Stimulated activated CD8-positive, alpha-beta memory T cell treated with anti-CD3 and anti-CD28 coated beads, Interleukin-7, amount 100 ng/mL, for 48 hours (primary cell): ENCODE measurements around the gene SECISBP2.
"Not testable (repeated sequence)": the region's sequence is repeated elsewhere in the genome, so short reads cannot be mapped to it uniquely, and the experiment has no call there.

Source experiments
- DNase-seq, 2 donors: peaks; one replicate each; pipeline ENCODE4 v3.0.0-alpha.2; 2020; ENCODE audit warnings: low read depth in 1 of 2; ENCODE audit errors: extremely low read depth in 1 of 2

SECISBP2 gene

DNA sequence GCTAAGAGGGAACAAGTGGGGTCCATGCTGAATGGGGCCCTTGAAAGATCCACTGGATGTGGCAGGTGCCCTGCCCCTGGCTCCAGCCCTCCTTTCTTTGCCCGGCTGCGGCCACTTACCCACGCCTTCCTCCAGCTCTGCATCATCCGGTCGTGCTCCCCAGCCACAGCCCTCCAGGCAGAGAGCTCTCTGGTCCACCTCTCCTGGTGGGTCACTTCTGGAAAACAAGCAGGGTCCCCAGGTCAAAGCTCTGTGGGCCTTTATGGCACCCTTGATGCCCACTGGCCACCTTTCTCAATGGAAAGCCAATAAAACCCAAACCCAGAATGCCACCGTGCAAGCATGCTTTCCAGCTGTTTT, 45.0 kb downstream of the SECISBP2 start:
- DNase-seq, result no peak

DNA sequence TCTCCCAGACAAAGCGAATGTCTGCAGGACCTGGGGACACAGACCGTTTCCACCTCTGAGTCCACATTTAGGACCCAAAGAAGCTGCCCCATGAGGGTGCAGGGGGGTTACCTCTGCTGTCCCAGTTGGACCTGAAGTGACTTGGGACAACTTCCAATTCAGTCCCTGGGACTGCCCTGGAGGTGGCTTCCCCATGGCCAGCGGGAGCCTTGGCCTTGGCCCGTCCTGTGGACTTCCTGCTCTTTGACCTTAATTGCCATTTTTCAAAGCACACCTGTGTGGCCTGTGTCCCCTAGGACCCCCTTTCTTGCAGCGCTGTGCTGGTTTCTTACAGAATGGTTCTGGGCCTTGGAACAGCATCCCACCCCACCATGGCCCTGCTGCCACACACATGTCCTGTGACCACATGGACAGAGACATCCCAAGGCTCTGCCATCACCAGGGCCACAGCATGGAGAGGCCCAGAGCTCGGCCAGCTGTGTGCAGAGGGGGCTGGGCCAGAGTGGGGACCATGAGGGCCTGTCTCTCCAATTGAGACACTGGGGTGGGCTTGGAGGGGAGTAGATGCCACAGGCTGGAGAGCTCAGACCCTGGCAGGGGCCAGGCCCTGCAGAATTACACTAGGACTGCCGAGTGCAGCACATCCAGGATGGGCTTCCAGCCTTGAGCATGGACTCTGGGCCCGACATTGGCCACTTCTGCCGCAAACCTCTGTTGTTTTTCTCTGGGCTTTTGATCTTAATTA, 45.8 kb downstream of the SECISBP2 start:
- no peak for DNase-seq

DNA sequence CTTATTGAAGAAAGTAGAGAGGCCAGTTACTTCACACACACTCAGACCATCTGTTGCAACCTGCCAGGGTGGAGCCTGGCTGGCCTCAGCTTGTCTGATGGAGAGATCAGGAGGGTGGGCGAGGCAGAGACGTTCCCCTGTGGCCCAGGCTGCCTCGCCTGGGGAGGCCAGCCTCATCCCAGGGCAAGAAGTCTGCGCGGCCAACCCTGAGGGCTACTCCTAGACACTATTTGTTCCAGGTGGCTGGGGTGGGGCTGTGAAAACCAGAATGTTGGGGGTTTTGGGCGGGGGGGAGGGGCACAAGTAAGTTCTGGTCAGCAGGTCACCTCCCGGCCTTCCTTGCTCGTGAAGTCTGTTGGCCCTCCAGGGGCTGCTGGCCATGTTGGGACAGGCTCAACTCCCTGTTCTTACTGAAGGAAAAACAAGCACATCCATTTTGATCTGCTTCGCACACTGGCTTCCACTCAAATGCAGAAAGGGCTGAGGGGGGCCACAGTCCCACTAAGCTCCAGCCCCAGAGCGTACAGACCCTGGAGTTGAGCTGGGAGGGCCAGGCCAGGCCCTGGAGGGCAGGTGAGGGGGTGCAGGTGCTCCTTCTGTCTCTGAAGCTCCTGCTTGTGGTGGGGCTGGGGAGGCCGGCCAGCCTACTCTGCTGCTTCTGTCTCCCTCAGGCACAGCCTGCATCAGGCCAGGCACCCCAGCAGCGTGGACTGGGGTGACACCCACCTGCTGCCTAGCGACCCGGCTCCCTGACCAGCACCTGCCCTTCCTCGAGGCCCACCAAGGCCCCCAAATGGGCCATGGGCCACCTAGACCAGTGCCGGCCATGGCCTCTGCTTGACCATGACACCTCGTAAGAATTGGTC, 46.6 kb downstream of the SECISBP2 start:
- DNase-seq, result no peak

DNA sequence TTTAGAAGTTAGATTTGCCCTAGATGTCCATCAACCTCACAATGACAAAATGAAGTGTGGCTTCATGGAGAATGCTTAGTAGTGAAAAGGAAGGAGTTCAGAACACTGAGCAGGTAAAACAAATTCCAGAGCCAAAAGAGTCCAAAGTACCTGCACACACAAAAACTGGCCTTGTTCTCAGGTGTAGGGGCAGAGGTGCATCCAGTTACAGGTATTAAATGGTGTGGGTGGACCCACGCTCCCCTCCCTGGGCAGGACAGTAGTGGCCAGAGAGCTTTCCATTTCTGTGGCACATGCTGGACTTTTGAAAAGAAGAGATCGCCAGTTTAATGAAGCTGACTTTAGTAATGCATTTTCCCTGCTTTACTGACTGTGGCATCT, 47.2 kb downstream of the SECISBP2 start:
- DNase-seq, result no peak

DNA sequence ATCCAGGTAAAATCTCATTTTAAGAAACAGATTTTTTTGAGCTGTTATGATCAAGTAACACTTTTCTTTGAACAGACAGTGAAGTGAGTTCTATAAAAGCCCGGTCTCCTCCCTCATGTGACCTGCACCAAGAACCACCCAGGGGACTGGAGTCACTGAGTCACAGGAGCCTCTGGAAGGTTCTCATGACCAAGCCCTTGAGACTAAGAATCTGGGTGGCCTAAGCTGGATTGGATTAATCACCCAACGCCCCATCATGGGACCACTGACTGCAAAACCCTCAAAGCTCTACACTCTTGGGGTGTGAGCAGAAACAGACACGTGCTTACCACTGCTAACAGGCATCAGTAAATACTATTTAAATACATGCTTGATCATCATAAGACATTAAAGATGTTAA, 48.4 kb downstream of the SECISBP2 start:
- DNase-seq, result peak in 1 of 2 donors; percentile 50

DNA sequence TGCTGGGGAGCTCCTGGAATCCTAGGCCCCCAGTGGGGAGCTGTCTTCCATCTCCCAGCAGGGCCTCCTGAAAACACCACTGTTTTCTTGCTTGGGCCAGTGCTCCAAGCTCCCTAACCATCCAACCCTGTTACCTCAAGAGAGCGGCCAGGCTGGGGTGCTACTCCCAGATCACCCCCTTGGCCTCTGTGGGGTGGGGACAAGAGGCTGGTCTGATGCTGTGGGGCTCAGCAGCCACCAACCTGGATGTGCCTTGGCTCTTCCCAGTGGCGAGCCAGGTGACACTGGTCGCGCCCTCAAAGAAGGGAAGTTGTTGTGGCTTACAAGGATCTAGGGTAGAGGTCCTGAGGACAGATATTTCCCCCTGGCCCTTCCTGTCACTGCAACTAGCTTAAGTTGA, 49.0 kb downstream of the SECISBP2 start:
- no peak for DNase-seq

DNA sequence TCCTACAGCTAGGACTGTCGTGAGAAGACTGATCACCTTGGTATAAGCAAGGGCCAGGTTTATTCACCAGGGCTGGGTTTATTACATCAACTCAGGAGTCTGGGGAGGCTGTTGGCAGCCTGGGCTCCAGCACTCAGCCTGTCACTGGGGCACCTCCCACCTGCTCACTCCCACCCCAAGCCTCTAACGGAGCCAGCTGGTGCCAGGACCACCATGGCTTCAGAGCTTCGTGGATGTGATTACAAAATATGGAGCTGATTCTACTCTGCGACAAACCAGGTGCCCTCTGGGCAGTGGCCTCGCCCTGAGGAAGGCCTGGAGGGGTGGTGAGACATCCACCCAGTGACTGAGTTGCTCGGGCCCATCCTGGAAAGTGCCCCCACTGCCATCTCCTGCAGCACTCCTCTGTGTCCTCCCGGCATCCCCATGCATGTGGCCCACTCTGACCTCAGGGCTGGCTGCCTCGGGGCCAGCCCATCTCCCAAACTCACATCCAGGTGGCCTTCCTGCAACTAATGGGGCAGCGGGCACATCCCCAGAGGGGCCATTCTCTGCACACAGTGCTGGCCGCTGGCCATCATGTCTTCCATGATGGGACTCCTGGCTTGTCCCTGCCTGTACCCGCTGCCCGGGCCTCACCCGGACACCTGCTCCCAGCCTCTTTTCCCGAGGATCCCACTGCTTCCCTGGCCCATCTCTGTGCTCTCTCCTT, 49.6 kb downstream of the SECISBP2 start:
- no peak for DNase-seq

DNA sequence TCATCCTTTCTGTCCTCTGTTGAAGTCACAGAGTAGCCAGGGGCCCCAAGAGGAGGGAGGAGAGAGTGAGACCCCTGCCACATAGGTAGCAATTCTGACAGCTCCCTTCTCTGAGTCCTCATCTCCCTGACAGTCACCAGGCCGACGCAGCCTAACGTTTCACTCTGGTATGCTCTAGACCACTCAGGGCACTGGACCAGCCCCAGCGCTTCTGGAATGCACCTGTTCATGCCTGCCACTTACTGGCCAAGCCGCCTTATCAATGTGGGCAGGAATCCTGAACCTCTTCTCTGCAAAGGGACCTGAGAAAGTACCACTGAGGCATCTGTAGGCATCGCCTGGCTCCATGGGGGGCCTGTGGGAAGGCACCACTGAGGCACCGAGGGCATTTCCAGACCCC, 50.2 kb downstream of the SECISBP2 start:
- DNase-seq, result no peak

DNA sequence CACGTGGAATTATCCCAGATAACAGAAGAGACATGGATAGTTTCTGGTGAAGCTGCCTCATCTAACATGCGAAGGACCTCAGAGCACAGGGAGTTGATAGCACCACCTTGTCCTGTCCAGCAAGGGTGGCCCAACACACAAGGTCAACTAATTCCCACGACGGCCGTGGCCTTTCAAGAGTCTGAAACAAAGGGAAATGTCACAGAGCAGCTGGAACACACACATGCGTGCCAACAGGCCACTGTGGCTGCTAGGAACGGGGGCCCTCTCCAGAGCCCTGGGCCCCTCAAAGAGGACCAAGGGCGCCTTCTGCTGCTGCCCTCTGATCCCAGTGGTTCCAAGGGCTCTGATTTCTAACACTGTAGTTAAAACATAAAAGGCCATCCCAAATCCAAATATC, 50.7 kb downstream of the SECISBP2 start:
- DNase-seq, result no peak

DNA sequence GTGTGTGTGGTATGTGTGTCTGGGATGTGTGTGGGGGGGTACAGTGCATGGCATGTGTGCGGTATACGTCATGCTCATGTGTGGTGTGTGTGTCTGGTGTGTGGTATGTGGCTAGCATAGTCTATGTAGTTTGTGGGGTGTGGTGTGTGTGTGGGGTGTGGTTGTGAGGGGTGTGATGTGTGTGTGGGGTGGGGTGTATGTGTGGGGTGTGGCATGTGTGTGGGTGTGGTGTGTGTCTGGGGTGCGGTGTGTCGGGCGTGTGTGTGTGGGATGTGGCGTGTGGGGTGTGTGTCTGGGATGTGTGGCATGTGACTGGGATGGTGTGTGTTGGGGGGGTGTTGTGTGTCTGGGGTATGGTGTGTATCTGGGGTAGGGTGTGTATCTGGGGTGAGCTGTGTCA, 52.3 kb downstream of the SECISBP2 start:
- DNase-seq, result no peak

DNA sequence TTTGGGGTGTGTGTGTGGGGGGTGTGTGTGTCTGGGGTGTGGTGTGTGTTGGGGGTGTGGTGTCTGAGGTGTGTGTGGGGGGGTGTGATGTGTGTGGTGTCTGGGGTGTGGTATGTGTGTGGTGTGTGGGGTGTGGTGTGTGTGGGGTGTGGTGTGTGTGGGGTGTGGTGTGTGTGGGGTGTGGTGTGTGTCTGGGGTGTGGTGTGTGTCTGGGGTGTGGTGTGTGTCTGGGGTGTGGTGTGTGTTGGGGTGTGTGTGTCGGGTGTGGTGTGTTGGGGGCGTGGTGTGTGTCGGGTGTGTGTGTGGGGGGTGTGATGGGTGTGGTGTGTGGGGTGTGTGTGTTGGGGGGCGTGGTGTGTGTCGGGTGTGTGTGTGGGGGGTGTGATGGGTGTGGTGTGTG, 53.5 kb downstream of the SECISBP2 start:
- DNase-seq, result not testable (repeated sequence)

DNA sequence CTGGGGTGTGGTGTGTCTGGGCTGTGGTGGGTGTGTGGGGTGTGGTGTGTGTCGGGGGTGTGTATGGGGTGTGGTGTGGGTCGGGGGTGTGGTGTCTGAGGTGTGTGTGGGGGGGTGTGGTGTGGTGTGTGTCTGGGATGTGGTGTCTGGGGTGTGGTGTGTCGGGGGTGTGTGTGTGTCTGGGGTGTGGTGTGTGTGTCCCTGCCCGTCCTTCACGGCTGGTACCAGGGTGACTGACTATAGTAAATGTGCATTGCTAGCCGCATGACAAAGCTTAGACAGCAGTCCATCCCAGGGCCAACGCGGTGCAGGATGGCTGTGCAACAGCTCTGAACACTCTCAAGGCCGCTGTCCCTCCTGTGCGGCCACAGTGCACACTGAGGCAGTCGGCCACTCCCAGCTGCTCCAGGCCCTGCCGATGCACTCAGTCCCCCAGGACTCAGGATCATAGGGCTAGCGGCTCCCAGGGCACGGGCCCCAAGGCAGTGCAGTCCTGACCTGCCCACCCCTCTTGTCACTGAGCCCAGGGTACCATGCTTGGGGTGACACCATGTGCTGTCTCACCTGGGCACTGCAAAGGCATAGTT, 54.0 kb downstream of the SECISBP2 start:
- DNase-seq, result no peak

DNA sequence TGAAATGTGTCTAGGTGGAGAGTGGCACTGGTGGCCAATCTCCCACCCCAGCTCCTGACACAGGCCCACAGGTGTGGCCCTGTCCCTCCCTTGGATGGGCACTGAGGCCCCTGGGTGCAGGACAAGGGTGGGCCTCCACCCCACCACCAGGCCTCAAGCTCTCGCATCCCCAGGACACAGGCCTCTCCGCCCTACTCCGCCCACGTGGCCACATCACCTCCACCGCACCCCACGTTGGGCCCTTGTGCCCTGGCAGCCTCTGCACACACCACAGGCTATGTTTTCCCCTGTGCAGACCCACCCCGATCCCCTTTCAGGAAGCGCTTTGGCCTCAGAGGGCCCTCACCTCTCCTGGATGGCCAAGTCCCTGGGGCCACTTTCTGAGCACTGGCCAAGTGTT, 54.7 kb downstream of the SECISBP2 start:
- DNase-seq, result no peak

DNA sequence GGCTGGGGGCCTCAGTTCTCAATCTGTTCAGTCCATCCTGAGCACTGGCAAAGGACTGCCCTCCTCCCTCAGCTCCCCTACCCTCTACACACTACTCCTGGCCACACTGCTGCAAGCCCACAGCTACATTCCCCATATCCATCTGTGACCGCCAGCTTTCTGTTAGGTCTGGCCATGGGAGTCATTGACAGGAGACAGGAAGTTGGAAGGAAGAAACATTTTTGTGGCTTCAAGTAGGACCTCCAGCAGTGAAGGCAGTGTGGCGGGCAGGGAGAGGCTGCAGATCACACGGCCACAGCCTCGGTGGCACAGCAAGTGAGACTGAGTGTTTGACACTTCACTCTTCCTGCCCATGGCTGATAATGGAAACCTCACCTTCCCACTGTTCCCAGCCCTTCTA, 55.9 kb downstream of the SECISBP2 start:
- no peak for DNase-seq

DNA sequence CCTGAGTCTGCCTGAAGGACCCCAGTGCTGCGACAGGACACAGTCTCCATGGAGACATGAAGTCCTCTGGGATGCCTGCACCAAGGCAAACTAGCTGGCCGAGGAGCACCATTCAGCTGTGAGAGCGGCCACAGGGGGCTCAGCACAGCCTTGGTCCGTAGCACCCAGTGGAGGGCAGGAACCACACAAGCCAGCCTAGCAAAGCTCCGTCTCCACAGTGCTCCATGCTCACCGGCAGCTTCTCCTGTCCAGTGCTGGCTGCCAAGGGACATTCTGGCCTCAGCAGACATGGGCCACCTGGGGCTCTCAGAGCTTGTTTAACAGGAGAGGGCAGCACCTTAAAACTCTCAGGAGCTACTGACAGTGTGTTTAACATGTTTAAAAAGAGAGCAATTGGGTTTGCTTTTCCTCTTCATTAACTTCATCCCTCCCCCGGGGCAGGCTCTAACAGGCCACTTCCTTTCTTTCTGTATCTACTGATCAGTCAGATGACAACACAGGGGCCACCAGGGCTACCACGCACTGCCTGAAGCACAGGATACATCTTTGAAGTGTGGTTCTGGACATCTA, 57.0 kb downstream of the SECISBP2 start:
- no peak for DNase-seq

DNA sequence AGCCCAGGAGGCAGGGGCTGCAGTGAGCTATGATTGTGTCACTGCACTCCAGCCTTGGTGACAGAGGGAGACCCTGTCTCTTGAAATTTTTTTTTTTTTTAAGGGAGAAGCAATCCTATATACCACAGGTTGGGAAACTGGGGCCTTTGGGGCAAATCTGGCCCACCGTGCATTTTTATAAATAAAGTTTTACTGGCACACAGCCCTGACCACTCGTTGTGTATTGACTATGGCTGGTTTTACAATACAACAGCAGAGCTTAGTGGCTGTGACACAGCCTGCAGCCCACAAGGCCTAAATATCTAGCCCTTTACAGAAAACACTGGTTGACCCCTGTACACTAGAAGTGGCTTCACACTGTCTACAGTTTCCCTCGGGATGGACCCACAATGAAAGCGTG, 58.0 kb downstream of the SECISBP2 start:
- DNase-seq, result no peak

DNA sequence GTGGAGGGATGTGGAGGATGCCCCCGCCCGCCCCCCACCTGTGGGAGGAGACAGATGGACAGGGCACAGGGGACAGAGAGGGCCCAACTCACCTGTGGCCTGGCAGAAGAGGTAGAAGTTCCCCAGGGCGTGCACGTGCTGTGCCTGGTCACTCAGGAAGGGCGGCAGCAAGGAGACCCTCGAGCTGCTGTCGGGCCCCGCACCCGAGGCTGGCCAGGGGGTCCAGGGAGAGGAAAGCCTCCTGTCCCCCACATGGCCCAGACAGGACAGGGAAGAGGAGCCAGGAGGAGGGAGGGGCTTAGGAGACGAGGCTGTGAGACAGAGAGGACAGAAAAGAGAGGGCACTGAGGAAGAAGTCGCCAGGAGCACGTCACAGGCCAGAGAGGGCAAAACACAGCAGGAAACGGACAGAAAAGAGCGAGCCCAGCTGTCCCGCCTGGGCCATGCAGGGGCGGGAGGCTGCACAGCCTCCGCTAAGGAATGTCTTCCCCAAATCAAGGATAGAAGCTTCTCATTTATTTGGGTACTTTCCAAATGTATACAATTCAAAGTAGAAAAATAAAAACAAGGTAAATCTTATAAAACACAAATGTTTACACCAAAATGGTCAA, 58.5 kb downstream of the SECISBP2 start:
- DNase-seq, result no peak

DNA sequence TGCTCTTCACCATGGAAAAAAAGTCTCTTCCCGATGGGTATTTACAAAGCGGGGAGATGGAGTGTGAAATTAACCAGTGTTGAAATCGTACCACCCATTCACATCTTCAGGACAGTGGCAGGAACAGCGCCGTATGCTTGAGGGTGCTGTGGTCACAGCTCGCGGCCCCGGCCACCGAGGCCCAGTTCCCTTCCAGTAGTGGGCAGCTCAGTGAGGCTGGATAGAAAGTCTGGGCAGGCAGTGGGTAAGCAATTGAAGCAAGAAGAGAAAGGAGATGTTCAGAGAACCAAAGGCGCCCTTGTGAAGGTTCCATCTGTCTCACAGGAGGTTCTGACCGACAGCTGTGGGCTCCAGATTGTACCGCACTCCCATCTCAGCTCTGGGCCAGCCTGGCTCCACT, 59.1 kb downstream of the SECISBP2 start:
- DNase-seq, result no peak

DNA sequence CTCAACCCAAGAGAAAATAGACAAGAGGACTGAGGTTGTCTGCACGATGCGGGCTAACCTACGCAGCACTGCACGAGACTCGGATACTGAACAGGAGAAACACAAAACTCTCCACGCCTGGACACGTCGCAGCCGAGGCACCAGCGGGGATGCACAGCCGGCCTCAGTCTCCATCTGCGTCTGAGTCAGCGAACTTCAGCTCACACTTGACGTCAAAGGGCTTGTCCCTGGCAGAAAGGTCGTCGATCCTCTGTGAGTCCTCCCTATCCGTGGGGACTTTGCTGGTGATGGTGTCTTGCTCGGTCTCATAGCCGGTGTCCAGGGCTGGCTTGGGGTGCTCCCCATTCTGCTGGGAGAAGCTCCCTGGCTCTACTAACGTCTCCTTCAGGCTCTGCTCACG, 60.2 kb downstream of the SECISBP2 start:
- no peak for DNase-seq

DNA sequence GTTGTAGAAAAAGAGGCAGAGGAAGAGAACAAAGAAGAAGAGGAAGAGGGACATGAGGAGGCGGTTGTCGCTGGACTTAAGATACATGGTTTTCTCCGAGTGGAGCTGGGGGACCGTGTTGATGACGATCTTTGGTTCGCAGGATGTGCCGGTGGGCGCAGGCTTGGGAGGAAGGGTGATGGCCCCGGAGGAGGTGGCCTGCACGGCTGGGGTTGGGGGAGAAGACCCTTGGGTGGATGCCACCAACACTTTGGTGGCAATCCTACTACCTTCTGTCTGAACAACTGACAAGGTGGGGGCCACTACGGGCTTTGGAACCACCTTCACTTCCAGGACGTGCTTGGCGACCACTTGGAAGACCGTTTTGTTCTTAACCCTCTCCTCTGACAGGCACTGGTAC, 60.7 kb downstream of the SECISBP2 start:
- DNase-seq, result no peak
